Subcutaneous adipose tissue (tissue), 4 donors: ENCODE measurements around the gene TRIM17. TPM values are rescaled to one million over a fixed set of nuclear protein-coding genes. Genes with fewer than 3 reads are reported as not detected.

Experiments used
- CTCF ChIP-seq: fragments of 450-650 bp; IDR thresholded peaks from one replicate; pipeline ENCODE4 v1.5.1; 2016; ENCODE audit warnings: low read depth, mild to moderate bottlenecking, control low read depth, antibody characterized with exemption, moderate library complexity
- total RNA-seq, 4 donors: library from RNA; depleted of rRNA; stranded (reverse); fragments of >200 nt; gene quantifications; one replicate each; pipeline ENCODE4 v1.1.0, GENCODE V29; 2016

Gene TRIM17
- total RNA-seq, 4 donors from 2014 or later: not detected

DNA sequence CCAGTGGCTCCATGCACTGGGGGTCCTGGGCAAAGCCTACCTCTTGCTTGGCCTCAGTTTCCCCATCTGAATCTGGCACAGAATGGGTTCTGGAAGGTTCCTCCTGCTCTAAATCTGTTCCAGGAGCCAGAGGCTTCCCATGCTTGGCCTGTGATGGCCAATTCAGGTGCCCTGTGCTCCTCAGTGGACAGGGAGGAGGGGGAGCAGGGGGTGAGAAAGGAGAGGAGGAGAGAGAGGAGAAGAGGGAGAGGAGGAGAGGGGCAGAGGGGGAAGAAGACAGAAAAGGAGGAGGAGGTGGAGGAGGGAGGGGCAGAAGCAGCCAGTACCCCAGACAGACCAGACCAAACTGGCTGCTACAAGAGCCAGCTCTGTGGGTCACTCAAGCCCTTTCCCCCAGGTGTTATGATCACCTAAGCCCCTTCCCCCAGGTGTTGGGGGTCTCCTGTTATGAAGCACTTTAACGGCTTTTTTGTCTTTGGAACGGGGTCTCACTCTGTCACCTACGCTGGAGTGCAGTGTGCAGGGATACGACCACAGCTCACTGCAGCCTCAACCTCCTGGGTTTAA lies 53.7 kb downstream of the TRIM17 start:
- TF ChIP-seq CTCF: no peak

DNA sequence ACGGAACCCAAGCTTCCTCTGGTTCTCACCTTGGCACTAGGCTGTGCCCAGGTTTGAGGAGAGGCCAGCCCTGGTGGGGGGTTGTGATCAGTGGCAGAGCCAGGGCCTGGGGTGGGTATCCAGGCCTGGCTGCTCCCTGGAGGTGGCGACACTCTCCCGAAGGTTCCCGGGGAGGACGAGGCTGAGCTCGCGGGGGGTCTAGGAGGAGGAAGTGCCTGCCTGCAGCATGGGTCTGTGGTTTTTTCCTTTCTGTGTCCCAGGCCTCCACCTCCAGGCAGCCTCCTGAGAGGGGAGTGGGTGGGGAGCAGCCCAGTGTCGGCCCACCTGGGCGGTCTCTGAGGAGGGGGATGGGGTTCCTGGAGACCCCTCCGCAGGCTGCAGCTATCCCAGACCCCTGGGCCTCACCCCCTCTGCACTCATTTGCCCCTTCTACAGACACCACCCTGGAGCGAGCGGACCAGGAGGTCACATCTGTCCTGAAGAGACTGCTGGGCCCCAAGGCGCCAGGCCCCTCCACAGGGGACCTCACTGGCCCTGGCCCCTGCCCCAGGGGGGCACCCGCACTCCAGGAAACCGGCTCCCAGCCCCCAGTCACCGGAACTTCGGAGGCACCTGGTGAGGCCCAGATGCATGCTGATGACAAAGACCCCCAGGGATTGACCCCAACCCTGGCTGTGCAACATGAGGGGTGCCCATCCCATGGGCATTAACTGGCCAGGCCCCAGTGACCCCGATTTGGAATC lies 54.3 kb downstream of the TRIM17 start:
- no peak for TF ChIP-seq CTCF

GRCh38 chr1:228361314-228362140 lies 55.1 kb downstream of the TRIM17 start:
- no peak for TF ChIP-seq CTCF

DNA sequence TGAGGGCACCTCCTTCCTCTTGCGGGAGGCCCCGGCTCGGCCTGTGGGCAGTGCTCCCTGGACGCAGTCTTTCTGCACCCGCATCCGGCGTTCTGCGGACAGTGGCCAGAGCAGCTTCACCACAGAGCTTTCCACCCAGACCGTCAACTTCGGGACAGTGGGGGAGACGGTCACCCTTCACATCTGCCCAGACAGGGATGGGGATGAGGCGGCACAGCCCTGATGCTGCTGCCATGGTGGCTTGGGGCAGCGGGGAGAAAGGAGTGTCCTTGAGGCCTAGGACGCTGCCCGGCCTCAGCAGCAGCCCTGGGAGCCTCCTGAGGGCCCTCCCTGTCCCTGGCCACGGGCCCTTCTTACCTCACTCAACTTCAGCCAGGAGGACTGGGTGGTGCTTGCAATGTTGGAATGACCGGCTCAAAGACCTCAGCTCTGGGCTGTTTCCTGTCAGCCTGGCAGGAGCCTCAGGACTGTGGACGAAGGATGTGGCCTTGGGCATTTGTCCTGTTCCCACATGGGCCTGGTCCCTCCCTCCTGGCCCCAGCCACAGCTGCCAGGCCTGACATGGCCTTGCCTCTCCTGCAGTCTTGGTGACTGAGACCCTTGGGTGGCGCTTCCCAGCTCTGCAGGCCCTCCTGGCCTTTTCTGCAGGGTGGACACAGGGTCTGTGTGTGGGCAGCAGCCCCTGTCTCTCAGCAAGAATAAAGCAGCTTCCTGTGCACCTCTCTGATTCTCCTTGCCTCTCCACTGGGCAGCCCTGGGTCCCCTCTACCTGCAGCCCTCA lies 55.9 kb downstream of the TRIM17 start:
- TF ChIP-seq CTCF: no peak

- TF ChIP-seq CTCF: no peak
Observed at GRCh38 chr1:228359613-228360532, 56.8 kb downstream of the TRIM17 start.

DNA sequence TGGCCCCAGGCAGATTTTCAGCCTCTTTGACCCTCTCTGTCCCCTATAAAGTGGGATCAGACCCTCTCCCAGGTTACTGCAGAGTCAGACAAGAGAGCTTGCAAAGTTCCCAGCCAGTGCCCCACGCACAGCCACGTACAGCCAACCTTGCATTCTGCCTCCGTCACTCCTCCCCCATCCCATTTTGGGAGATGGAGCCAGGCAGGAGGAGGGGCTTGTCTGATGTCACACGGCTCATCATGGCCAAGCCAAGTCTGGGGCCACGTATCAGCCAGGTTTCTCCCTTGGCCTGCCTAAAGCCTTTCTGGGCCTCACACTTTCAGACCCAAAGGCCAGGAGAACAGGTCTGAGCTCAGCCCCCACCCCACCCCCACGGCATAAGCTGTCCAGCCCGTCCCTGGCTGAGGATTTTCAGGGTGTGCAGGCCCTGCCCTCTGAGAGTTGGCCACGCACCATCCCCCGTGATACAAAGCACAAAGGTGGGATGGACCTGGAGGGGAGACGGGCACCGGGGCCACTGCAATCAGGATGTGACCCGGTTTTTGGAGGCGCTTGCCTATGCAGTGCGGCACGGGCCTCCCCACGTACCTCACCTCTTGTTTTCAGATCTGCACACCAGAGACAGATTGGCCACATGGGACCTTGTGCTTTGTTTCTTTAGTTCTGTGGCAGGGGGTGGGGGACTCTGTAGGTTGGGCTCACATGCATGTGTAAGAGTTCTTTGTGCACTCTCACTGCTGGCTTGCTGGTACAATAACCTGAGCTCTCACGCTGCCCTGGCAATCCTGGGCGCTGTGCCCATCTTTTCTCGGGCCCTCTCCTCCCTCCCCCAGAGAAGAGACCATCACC lies 57.7 kb downstream of the TRIM17 start:
- no peak for TF ChIP-seq CTCF
